Panc1 (cell line): ENCODE data around the gene ERC2. TPM values are rescaled to one million over a fixed set of nuclear protein-coding genes. Genes with fewer than 3 reads are reported as not detected.

Experiments used
- ATAC-seq: fragments of 200-7000 bp; cut with Tn5 transposase; 2 replicates; pipeline ENCODE4 v1.9.1; 2020; ENCODE audit warnings: mild to moderate bottlenecking, moderate library complexity
- BruUV-seq: library from RNA; stranded (reverse); fragments of 400-500 nt; replicated peaks from 2 replicates; lab custom pipeline; 2021; lab: Mats Ljungman, UMichigan
- CTCF ChIA-PET: fragments of 300-600 bp; sonication (Branson Sonifier 250); formaldehyde crosslinking; loops from one replicate; lab custom pipeline; 2022; ENCODE audit warnings: antibody characterized with exemption; lab: Charles Lee
- POLR2A ChIA-PET: fragments of 300-600 bp; sonication (Branson Sonifier 250); formaldehyde crosslinking; loops from one replicate; lab custom pipeline; 2022; ENCODE audit warnings: antibody characterized with exemption; lab: Charles Lee
- DNase-seq: peaks from one replicate; pipeline ENCODE4 v3.0.0-alpha.2; 2010; ENCODE audit warnings: low read depth, low spot score
- H3K27ac ChIP-seq: 2 replicates; pipeline ENCODE4 v1.5.1; 2011; ENCODE audit warnings: mild to moderate bottlenecking, low read length, inconsistent platforms
- H3K27me3 ChIP-seq: fragments of 200-500 bp; sonication (Bioruptor generic); 2 replicates; pipeline ENCODE4 v1.6.0; 2014; ENCODE audit warnings: low read length, inconsistent platforms; ENCODE audit not compliant: control insufficient read depth, insufficient read depth
- H3K36me3 ChIP-seq: fragments of 200-500 bp; sonication (Bioruptor generic); 2 replicates; pipeline ENCODE4 v1.5.1; 2014; ENCODE audit warnings: inconsistent platforms, mild to moderate bottlenecking, low read length, moderate library complexity; ENCODE audit not compliant: control insufficient read depth, insufficient read depth
- H3K4me1 ChIP-seq: 2 replicates; pipeline ENCODE4 v1.5.1; 2011; ENCODE audit warnings: inconsistent platforms, mild to moderate bottlenecking, low read length, moderate library complexity; ENCODE audit not compliant: control insufficient read depth, insufficient read depth
- H3K4me3 ChIP-seq, 2 experiments: 2 replicates each; pipeline ENCODE4 v1.5.1; 2011 to 2012; ENCODE audit warnings: low read depth in 2 of 2, low read length in 2 of 2, mild to moderate bottlenecking in 2 of 2, inconsistent platforms in 1 of 2, moderate library complexity in 1 of 2
- H3K9me3 ChIP-seq: fragments of 200-500 bp; sonication (Bioruptor generic); 2 replicates; pipeline ENCODE4 v1.5.1; 2014; ENCODE audit warnings: low read depth, mild to moderate bottlenecking, inconsistent platforms, low read length, moderate library complexity; ENCODE audit not compliant: control insufficient read depth, insufficient read depth
- POLR2AphosphoS5 ChIP-seq: IDR thresholded peaks from 2 replicates; pipeline ENCODE4 v1.6.1; 2012; ENCODE audit warnings: mild to moderate bottlenecking, low read depth, low read length, moderate library complexity
- REST ChIP-seq, 2 experiments: IDR thresholded peaks; 2 replicates each; pipeline ENCODE4 v1.6.1; 2011 to 2012; ENCODE audit warnings: low read depth in 2 of 2, control low read depth in 1 of 2, low read length in 1 of 2, mild to moderate bottlenecking in 1 of 2, moderate library complexity in 1 of 2; ENCODE audit not compliant: insufficient read depth in 1 of 2
- SIN3A ChIP-seq: IDR thresholded peaks from 2 replicates; pipeline ENCODE4 v1.6.1; 2012; ENCODE audit warnings: low read depth, mild to moderate bottlenecking, low read length, moderate library complexity, borderline replicate concordance; ENCODE audit not compliant: insufficient read depth
- TCF7L2 ChIP-seq: IDR thresholded peaks from 2 replicates; pipeline ENCODE4 v1.6.1; 2011; ENCODE audit warnings: mild to moderate bottlenecking, low read depth, low read length, inconsistent platforms
- in situ Hi-C: cut with HindIII; loops from 2 replicates; pipeline ENCODE4 v1.10.0; 2016; ENCODE audit warnings: low sequenced_read_pairs, low pct_unique_long_range_greater_than_20kb
- intact Hi-C: fragments of 100-400 bp; cut with micrococcal nuclease; formaldehyde crosslinking; loops from one replicate; pipeline ENCODE4 v1.10.0; 2022; ENCODE audit not compliant: unreplicated experiment
- total RNA-seq: library from RNA; stranded (reverse); gene quantifications from one replicate; pipeline ENCODE4 v1.2.1, GENCODE V29; 2021; ENCODE audit not compliant: unreplicated experiment
- TF ChIP-seq, protein P1 (sequence below): fragments of 450-650 bp; IDR thresholded peaks from 2 replicates; pipeline ENCODE4 v1.5.1; 2017; ENCODE audit warnings: mild to moderate bottlenecking

The ERC2 gene
- total RNA-seq, 1 experiment from 2014 or later, result 0.33 TPM

DNA sequence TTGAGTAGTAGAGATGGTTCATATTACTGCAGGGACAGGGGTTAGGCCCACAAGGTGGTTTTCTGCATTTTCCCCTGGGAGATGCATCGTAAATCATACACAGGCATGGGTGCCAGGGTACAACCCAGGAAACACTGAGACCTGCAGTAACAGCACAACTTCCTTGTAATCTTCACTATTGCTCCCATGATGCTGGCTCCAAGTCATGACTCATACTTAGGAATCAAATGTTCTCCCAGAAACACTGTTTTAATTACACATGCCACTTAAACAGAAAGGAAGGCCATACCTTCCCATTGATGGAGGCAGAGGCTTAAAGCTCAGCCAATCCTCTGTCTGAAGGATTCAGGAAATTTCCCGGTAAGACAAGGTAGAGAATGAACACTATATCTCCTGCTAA, 106.5 kb downstream of the ERC2 start:
- Histone ChIP-seq H3K27me3 (no peaks in the 10 kb centered on the region), H3K4me1 (no peaks in the 10 kb centered on the region), H3K27ac (no peak overlapping the region), H3K36me3 (no peaks in the 10 kb centered on the region), H3K4me3 (no peak overlapping the region), H3K9me3 (no peaks in the 10 kb centered on the region)
- no peak for TF ChIP-seq TCF7L2
- TF ChIP-seq REST (IDR thresholded peaks at IDR 0.05; ENCODE audit: insufficient read depth in 1 of 2, low read depth in 2 of 2, low read length in 1 of 2), result no peak
- TF ChIP-seq POLR2AphosphoS5, result no peak
- TF ChIP-seq, protein P1, sequence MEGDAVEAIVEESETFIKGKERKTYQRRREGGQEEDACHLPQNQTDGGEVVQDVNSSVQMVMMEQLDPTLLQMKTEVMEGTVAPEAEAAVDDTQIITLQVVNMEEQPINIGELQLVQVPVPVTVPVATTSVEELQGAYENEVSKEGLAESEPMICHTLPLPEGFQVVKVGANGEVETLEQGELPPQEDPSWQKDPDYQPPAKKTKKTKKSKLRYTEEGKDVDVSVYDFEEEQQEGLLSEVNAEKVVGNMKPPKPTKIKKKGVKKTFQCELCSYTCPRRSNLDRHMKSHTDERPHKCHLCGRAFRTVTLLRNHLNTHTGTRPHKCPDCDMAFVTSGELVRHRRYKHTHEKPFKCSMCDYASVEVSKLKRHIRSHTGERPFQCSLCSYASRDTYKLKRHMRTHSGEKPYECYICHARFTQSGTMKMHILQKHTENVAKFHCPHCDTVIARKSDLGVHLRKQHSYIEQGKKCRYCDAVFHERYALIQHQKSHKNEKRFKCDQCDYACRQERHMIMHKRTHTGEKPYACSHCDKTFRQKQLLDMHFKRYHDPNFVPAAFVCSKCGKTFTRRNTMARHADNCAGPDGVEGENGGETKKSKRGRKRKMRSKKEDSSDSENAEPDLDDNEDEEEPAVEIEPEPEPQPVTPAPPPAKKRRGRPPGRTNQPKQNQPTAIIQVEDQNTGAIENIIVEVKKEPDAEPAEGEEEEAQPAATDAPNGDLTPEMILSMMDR, result no peak
- no peak for TF ChIP-seq SIN3A
- ATAC-seq, result no peak
- in situ Hi-C loops, result no loop called here
- BruUV-seq, result no TSS peak
- intact Hi-C loops, result no loop called here
- CTCF ChIA-PET, result no interaction called here
- POLR2A ChIA-PET, result no interaction called here
- DNase-seq, result no peak

GRCh38 chr3:56357266-56357665, 111.0 kb downstream of the ERC2 start:
- ChIA-PET POLR2A (no interaction called here), CTCF (no interaction called here)
- intact Hi-C loops, result no loop called here
- Histone ChIP-seq H3K4me1 (no peaks in the 10 kb centered on the region), H3K27me3 (no peaks in the 10 kb centered on the region), H3K27ac (no peak overlapping the region), H3K9me3 (no peaks in the 10 kb centered on the region), H3K4me3 (no peak overlapping the region), H3K36me3 (no peaks in the 10 kb centered on the region)
- in situ Hi-C loops, result no loop called here
- no peak for ATAC-seq
- no peak for DNase-seq
- BruUV-seq, result no TSS peak
- TF ChIP-seq REST (IDR thresholded peaks at IDR 0.05; ENCODE audit: insufficient read depth in 1 of 2, low read depth in 2 of 2, low read length in 1 of 2), result no peak
- no peak for TF ChIP-seq TCF7L2
- TF ChIP-seq, protein P1, result no peak
- TF ChIP-seq POLR2AphosphoS5, result no peak
- TF ChIP-seq SIN3A, result no peak
